Ovary (tissue), 9 donors: ENCODE measurements around the gene HSDL1. TPM values are rescaled to one million over a fixed set of nuclear protein-coding genes. Genes with fewer than 3 reads are reported as not detected.

Experiments
- DNase-seq, 5 donors: peaks; one replicate each; pipeline ENCODE4 v3.0.0-alpha.2; 2019 to 2020
- H3K27ac ChIP-seq, 2 donors: fragments of 200-600 bp; one replicate each; pipeline versions ENCODE4 v1.5.1 to v1.8.0; 2019 to 2022
- H3K27me3 ChIP-seq: fragments of 200-600 bp; one replicate; pipeline ENCODE4 v1.8.0; 2022
- H3K36me3 ChIP-seq: fragments of 200-600 bp; sonication (generic); one replicate; pipeline ENCODE4 v1.5.1; 2019
- H3K4me1 ChIP-seq: one replicate; pipeline ENCODE4 v1.8.1; 2013; ENCODE audit warnings: mild to moderate bottlenecking, moderate library complexity; ENCODE audit not compliant: insufficient read depth
- H3K4me3 ChIP-seq: fragments of 200-600 bp; sonication (generic); one replicate; pipeline ENCODE4 v1.5.1; 2017
- H3K9me3 ChIP-seq, 2 donors: fragments of 200-600 bp in 1 of 2; sonication (generic) in 1 of 2; one replicate each; pipeline versions ENCODE4 v1.5.1 to v1.8.1; 2013 to 2019; ENCODE audit warnings: mild to moderate bottlenecking in 1 of 2, moderate library complexity in 1 of 2
- EP300 ChIP-seq: sonication (generic); formaldehyde crosslinking; IDR thresholded peaks from one replicate; pipeline ENCODE4 v1.6.1; 2017; ENCODE audit warnings: antibody characterized with exemption
- POLR2A ChIP-seq: fragments of 450-650 bp; IDR thresholded peaks from one replicate; pipeline ENCODE4 v1.6.1; 2017; ENCODE audit warnings: antibody characterized with exemption, mild to moderate bottlenecking, moderate library complexity
- WGBS, 3 donors: extraction: QIAGEN DNeasy Blood & Tissue Kit in 1 of 3; methylation state at CpG; one replicate each; pipeline versions ENCODE4 v1.1.5 to v1.1.7; 2013 to 2017; 5-methylcytosine and 5-hydroxymethylcytosine counted together
- intact Hi-C, 4 donors: fragments of 100-400 bp; cut with DNase I; formaldehyde crosslinking; loops; one replicate each; pipeline versions ENCODE4 v1.11.0 to v1.15.1; 2022 to 2023
- polyA plus RNA-seq, 2 donors: library from polyadenylated mRNA; stranded (reverse); fragments of 200-250 nt in 1 of 2; fragments of 350-450 nt in 1 of 2; fragmentation: Illumina TruSeq in 1 of 2; extraction: RNeasy Lipid Tissue Mini Kit (QIAGEN cat#74804) in 1 of 2; gene quantifications; one replicate each; pipeline ENCODE4 v1.2.3, GENCODE V29; 2013 to 2014
- total RNA-seq, 7 donors: library from RNA; depleted of rRNA in 2 of 7; stranded (reverse); fragments of >200 nt in 2 of 7; fragmentation: NEBNext Ultra II Directional in 3 of 7; extraction: Animal tissue kit (Norgen Biotek cat#: 25700) in 3 of 7; gene quantifications; one replicate each; pipeline versions ENCODE4 v1.1.0 to v1.2.4, GENCODE V29; 2016 to 2023
- TF ChIP-seq, protein P1 (sequence below), 3 donors: fragments of 450-650 bp in 2 of 3; fragments of 200-600 bp in 1 of 3; IDR thresholded peaks; one replicate each; pipeline versions ENCODE4 v1.5.1 to v1.8.0; 2016 to 2022; ENCODE audit warnings: antibody characterized with exemption in 3 of 3, mild to moderate bottlenecking in 1 of 3
- donor health status: DM: no; HTN: no; CAD: no; lungs with moderate emphysema.
- donor health status: DM: no; HTN: no; CAD: no.
- donor health status: Bipolar disorder and iron deficiency.
- donor health status: DM: yes; HTN: yes; CAD: no.
- donor health status: DM: no; HTN: no; CAD: no.
- donor health status: DM: yes; HTN: yes; CAD: no.

The HSDL1 gene
- total and polyA plus RNA-seq, 9 donors = 17.5 to 34.1 (median 27.2) TPM

GRCh38 chr16:84143081-84143480 is 1.9 kb downstream of the HSDL1 start:
- H3K27ac ChIP-seq = no peak overlapping the region
- H3K4me1 ChIP-seq = peaks cover 5% of the 10 kb centered on the region
- no peaks in the 10 kb centered on the region for H3K36me3 ChIP-seq
- 95 to 98% (median 96%) methylated on average over 1 of the region's 1 CpG for WGBS, 3 donors
- intact Hi-C loops = no loop called here
- H3K27me3 ChIP-seq = no peaks in the 10 kb centered on the region
- TF ChIP-seq POLR2A (no peak), EP300 (no peak)
- TF ChIP-seq, protein P1, sequence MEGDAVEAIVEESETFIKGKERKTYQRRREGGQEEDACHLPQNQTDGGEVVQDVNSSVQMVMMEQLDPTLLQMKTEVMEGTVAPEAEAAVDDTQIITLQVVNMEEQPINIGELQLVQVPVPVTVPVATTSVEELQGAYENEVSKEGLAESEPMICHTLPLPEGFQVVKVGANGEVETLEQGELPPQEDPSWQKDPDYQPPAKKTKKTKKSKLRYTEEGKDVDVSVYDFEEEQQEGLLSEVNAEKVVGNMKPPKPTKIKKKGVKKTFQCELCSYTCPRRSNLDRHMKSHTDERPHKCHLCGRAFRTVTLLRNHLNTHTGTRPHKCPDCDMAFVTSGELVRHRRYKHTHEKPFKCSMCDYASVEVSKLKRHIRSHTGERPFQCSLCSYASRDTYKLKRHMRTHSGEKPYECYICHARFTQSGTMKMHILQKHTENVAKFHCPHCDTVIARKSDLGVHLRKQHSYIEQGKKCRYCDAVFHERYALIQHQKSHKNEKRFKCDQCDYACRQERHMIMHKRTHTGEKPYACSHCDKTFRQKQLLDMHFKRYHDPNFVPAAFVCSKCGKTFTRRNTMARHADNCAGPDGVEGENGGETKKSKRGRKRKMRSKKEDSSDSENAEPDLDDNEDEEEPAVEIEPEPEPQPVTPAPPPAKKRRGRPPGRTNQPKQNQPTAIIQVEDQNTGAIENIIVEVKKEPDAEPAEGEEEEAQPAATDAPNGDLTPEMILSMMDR (IDR thresholded peaks at IDR 0.05) = no peak
- H3K4me3 ChIP-seq = no peak overlapping the region
- DNase-seq = no peak
- H3K9me3 ChIP-seq = no peaks in the 10 kb centered on the region

DNA sequence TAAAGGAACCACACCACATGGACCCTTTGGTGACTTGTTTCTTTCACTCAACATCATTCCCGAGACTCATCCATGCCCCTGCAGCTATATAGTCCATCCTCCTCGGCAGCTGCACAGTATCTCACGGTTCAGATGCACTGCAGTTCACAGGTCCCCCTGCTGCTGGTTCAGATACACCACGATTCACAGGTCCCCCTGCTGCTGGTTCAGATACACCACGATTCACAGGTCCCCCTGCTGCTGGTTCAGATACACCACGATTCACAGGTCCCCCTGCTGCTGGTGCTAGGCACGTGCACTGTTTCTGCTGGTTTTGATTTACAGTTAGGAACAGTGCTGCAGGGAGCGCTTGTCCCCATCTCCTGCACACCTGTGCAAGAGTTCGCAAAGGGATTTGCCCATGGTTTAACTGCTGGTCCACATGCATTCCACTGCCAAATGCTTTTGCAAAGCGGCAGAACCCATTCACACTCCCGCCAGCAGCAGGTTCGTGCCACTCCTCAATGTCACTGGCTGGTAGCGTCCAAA is 3.8 kb downstream of the HSDL1 start:
- WGBS, 3 donors = 87 to 90% (median 88%) methylated on average over 13 of the region's 13 CpGs
- H3K27ac ChIP-seq = no peak overlapping the region
- H3K9me3 ChIP-seq = no peaks in the 10 kb centered on the region
- TF ChIP-seq, protein P1 (IDR thresholded peaks at IDR 0.05) = no peak
- no peak for TF ChIP-seq EP300
- no peaks in the 10 kb centered on the region for H3K27me3 ChIP-seq
- no peak for DNase-seq
- no peaks in the 10 kb centered on the region for H3K36me3 ChIP-seq
- H3K4me1 ChIP-seq = peaks cover 5% of the 10 kb centered on the region
- intact Hi-C loops = no loop called here
- no peak overlapping the region for H3K4me3 ChIP-seq

DNA sequence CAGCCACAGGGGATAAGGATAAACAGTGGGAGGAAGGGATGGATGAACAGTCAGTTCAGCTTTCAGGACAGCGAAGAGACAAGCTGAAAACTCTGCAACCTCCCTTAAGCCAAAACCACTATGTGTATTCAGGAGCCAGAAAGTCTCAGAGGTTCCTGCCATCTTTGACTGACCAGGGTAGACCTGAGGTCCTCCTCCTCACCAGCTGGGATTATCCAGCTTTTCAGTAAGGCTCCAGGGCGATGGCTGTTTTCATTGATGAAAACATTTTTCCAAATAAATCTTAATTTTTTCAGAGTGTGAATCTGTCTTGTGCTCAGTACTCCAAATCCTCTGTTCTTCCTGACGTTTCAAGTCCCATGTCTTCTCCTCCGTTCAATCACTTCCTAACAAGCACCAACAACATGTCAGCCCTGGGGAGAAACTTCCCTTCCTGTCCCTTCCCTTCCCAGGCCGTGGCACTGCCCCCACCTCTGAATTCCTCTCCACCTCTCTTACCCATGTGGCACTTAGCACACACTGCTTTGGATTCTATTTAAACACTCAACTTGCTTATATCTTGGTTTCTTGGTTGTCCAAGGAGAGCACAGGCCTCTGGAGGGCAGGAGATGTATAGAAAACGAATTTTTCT is 5.2 kb downstream of the HSDL1 start:
- Histone ChIP-seq H3K36me3 (no peaks in the 10 kb centered on the region), H3K4me1 (peaks cover 5% of the 10 kb centered on the region), H3K27me3 (no peaks in the 10 kb centered on the region), H3K27ac (no peak overlapping the region), H3K9me3 (no peaks in the 10 kb centered on the region), H3K4me3 (no peak overlapping the region)
- intact Hi-C loops = no loop called here
- WGBS, 3 donors = 77 to 79% (median 79%) methylated on average over 6 of the region's 6 CpGs
- no peak for TF ChIP-seq POLR2A
- DNase-seq = no peak

DNA sequence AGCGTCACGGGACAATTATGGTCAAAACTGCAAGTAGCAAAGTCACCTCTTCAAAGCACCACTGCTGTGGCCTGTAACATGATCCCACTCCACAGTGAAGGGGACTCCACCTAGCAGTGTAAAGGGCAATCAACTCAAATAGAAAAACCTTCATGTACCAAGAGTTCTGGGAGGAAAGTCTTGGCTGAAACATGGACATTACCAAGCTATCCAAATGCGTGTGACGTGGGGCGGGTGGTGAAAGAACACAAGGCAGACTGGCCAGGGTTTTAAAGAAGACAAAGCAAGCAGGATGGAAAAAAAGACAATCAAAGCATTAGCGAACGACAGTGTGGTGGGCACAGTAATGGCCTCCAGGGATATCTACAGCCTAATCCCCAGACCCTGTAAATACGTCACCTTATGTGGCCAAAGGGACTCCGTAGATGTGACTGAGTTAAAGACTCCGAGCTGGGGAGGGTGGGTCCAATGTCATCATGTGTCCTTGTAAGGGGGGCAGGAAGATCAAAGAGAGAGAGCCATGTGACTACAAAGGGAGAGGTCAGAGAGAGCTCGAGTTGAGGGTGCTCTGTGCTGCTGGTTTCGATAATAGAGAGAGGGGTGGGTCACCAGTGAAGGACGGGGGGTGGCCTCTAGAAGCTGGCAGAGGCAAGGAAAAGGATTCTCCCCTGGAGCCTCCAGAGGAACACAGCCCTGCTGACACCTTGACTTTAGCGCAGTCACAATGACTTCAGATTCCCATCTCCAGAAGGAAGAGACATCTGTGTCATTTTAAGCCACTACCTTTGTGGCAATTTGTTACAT is 6.0 kb downstream of the HSDL1 start:
- TF ChIP-seq EP300 (no peak), POLR2A (no peak)
- TF ChIP-seq, protein P1 (IDR thresholded peaks at IDR 0.05) = no peak

GRCh38 chr16:84138500-84138823 is 6.5 kb downstream of the HSDL1 start:
- Histone ChIP-seq H3K4me3 (no peak overlapping the region), H3K36me3 (no peaks in the 10 kb centered on the region), H3K9me3 (no peaks in the 10 kb centered on the region), H3K4me1 (peaks cover 2% of the 10 kb centered on the region), H3K27me3 (no peaks in the 10 kb centered on the region), H3K27ac (no peak overlapping the region)
- TF ChIP-seq POLR2A (no peak), EP300 (no peak)
- TF ChIP-seq, protein P1 (IDR thresholded peaks at IDR 0.05) = no peak
- WGBS, 3 donors = 39 to 57% (median 41%) methylated on average over 2 of the region's 2 CpGs
- DNase-seq = no peak
- intact Hi-C loops = no loop called here

More for the DNA sequence above, 6.0 kb downstream of the HSDL1 start:
- 69 to 72% (median 69%) methylated on average over 14 of the region's 14 CpGs for WGBS, 3 donors
- no peak overlapping the region for H3K27ac ChIP-seq
- H3K27me3 ChIP-seq = no peaks in the 10 kb centered on the region
- intact Hi-C loops = no loop called here
- no peaks in the 10 kb centered on the region for H3K36me3 ChIP-seq
- H3K4me1 ChIP-seq = peaks cover 5% of the 10 kb centered on the region
- no peak overlapping the region for H3K4me3 ChIP-seq
- DNase-seq = no peak
- no peaks in the 10 kb centered on the region for H3K9me3 ChIP-seq
